Esophagus squamous epithelium (tissue), 4 donors: ENCODE results near the gene UCP2.

Source experiments
- POLR2A ChIP-seq, 4 donors: fragments of 450-650 bp; IDR thresholded peaks; one replicate each; pipeline ENCODE4 v1.6.1; 2017; ENCODE audit warnings: antibody characterized with exemption in 4 of 4, mild to moderate bottlenecking in 4 of 4, moderate library complexity in 3 of 4
- TF ChIP-seq, protein P1 (sequence below), 6 experiments: fragments of 450-650 bp in 4 of 6; fragments of 200-600 bp in 2 of 6; sonication (generic) in 2 of 6; IDR thresholded peaks; one replicate each; pipeline ENCODE4 v1.5.1; 2016 to 2019; ENCODE audit warnings: antibody characterized with exemption in 6 of 6, mild to moderate bottlenecking in 4 of 6, moderate library complexity in 4 of 6

DNA sequence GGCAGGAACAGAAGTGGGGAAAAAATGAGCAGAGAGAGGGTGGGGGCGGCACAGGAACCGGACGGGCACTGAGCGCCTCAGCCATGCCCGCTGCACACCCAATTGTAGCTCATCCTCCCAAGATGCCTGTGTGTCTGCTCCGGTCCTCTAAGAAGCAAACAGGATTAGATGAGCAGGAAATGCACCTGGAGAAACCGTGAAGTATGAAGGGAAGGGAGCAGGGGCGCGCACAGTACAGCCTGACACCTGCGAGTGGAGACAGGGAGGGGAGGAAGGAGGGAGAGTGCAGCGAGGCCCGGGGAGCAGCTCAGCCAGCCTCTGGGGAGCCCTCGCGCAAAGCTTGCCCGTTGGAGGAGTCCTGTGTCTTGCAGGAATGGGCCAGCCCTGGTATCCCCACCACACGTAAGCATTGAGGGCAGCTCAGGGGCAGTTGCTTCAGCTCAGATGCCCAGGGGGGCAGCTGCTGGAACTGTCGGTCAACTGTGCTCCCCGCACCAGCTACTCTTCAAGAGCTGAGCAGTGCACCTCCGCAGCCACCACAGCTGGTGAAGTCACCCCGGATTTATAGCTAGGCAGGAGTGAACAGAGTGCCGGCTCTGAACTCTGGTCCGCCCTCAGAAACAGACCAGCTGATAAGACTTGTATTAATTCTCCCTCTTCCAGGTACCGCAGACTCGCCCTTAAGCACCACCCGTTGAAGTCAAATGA is 24.8 kb downstream of the UCP2 start:
- TF ChIP-seq, protein P1, sequence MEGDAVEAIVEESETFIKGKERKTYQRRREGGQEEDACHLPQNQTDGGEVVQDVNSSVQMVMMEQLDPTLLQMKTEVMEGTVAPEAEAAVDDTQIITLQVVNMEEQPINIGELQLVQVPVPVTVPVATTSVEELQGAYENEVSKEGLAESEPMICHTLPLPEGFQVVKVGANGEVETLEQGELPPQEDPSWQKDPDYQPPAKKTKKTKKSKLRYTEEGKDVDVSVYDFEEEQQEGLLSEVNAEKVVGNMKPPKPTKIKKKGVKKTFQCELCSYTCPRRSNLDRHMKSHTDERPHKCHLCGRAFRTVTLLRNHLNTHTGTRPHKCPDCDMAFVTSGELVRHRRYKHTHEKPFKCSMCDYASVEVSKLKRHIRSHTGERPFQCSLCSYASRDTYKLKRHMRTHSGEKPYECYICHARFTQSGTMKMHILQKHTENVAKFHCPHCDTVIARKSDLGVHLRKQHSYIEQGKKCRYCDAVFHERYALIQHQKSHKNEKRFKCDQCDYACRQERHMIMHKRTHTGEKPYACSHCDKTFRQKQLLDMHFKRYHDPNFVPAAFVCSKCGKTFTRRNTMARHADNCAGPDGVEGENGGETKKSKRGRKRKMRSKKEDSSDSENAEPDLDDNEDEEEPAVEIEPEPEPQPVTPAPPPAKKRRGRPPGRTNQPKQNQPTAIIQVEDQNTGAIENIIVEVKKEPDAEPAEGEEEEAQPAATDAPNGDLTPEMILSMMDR (IDR thresholded peaks at IDR 0.05), result no peak
- no peak for TF ChIP-seq POLR2A (IDR thresholded peaks at IDR 0.05)
